GM21390 (cell line): ENCODE measurements around the gene CSGALNACT2.
"Not testable (repeated sequence)": the region's sequence is repeated elsewhere in the genome, so short reads cannot be mapped to it uniquely, and the experiment has no call there.

Source experiments
- ATAC-seq: cut with Tn5 transposase; IDR thresholded peaks from one replicate; pipeline ENCODE4 v1.9.1; 2021; ENCODE audit not compliant: unreplicated experiment

CSGALNACT2 gene

DNA sequence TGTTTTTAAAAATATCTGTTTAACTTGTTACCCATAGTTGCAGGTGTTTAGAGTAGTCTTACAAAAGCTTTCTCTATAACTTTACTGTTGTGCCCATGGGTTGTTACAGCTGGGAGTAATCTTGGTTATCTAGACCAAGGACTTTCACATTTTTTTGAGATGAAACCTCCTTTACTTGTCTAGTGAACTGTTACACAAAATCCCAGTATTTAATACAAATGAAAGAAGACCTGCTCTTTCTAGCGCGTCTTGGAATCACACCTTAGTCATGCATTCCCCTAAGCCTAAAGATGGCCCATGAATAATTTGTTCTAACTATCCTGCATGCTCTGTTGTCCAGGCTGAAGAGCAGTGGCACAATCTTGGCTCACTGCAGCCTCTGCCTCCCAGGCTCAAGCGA, 38.0 kb downstream of the CSGALNACT2 start:
- ATAC-seq, result no peak

DNA sequence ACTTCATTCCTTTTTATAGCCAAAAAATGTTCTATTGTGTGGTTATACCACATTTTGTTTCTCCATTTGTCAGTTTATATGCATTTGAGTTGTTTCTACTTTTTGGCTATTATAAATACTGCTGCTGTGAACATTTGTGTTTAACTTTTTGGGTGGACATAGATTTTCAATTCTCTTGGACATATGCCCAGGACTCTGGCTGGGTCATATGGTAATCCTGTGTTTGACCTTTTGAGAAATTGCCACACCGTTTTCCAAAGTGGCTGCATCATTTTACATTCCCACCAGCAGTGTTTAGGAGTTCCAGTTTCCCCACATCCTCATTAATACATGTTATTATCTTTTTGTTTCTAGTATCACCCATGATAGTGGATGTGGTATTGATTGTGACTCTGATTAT, 39.4 kb downstream of the CSGALNACT2 start:
- no peak for ATAC-seq

DNA sequence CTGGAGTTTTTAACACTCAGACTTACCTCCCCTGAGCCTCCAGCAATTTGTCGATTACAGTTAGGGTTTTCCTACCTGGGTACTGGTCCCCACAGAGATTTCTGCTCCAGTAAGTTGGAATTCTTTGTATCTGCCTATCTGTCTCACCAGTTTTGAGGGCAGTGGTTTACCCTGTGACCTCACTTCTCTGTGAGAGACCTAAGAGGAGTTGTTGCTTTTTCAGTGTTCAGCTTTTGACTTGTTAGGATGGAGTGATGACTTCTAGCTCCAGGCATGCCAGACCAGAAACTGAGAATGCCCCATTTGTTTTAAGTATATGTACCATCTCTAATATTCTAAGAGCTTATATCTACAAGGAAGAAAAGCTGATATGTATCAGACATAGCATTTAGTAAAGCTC, 42.9 kb downstream of the CSGALNACT2 start:
- ATAC-seq, result no peak

DNA sequence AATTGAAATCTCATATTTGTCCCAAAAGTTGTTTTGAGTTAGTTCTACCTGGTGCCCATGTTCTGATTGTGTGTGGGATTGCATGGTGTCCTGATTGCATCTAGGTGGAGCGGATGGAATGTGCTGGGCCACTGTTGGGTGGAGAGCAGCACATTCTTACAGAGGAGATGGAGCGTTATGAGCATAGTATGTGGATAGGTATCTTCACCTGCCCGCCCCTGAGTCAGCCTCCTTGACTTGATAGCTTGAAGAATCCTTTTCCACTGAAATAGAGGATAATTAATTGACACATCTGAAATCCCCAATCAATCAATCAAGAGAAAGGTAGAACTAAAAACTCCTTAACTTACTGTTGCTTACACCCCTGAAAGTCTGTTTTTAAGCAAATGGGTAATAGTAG, 45.5 kb downstream of the CSGALNACT2 start:
- ATAC-seq, result not testable (repeated sequence)

DNA sequence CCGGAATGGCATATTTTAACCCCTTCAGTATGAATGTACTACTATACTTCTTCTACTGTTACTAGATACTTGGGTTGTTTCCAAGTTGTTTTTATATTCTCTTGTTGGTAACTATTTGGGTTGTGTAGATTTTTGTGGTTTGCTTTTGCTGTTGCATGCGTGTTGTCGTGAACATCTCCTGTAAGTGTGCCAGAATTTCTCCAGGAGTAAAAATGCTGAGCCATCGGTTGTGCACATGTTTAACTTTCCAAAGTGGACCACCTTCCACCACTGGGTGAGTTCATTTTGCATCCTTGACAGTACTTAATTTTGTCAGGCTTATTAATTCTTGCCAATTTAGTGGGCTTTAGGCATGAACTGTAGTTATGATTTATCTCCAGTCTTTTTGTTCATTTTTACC, 47.9 kb downstream of the CSGALNACT2 start:
- no peak for ATAC-seq

DNA sequence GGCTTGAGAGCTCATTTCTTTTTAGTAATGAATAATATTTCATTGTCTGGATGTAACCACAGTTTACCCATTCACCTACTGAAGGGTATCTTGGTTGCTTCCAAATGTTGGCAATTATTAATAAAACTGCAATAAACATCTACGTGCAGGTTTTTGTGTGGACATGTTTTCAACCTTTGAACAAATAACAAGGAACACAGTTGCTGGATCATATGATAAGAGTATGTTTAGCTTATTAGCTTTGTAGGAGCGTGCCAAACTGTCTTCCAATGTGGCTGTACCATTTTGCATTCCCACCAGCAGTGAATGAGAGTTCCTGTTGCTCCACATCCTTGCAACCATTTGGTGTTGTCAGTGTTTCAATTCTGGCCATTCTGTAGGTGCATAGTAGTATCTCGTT, 49.0 kb downstream of the CSGALNACT2 start:
- no peak for ATAC-seq

DNA sequence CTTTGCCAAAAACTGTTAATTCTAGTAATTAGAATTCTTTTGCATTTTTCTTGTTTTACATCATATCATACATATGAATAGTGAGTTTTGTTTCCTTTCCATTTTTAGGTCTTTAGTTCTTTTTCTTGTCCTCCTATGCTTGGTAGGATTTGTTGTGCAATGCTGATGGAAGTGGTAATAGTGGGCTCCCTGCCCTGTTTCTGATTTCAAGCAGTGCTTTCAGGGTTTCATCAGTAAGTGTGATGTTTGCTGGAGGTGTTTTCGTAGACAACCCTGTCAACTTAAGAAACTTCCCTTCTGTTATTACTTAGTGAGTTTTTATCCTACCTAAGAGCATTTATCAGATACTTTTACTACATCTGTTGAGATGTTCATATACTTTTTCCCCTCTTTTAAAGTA, 50.5 kb downstream of the CSGALNACT2 start:
- no peak for ATAC-seq

DNA sequence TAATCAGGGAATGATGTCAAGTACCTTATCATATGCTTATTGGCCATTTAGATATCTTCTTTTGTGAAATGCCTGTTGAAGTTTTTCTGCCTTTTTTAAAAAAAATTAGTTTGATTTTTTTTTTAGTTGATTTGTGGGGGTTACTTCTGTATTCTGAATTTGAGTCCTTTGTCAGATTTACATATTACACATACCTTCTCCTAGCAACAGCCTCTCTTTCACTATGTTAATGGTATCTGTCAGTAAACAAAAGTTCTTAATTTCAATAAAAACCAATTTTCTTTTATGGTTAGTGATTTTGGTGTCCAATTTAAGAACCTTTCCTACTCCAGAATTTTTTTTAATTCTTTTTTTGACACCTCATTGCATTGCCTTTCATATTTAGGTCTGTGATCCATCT, 52.0 kb downstream of the CSGALNACT2 start:
- no peak for ATAC-seq

DNA sequence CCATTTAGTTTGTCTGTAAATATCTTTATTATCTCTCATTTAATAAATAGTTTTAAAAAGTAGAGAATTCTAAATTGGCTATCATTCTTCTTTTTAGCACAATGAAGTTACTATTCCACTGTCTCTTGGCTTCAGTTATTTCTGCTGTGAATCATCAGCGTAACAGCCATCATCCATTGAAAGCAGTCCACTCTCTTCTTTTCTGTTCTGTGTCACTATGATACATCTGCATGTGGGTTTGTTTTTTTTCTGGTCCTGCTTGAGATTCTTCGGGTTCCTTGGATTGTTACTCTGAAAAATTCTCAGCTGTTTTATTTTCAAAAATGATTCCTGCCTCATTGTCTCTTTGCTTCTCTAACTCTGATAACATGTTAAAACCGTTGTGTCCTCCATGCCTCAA, 52.5 kb downstream of the CSGALNACT2 start:
- ATAC-seq, result no peak

DNA sequence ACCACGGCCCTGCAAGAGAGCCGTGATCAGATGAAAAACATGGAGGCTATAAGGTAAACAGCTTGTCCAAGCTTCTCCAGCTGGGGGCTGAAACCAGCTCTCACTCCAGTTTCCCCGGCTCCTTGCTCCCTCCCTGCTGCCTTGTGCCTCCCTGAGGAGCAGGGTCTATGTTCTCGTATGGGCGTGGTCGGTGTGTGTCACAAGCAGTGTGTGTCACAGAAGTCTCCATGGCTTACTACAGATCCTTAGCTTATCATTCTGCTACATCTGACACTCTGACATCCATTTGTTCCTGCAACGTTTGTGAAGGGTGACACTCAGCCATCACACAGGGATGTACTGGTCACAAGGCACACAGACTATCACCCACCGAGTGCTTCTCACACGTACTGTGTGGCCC, 54.6 kb downstream of the CSGALNACT2 start:
- no peak for ATAC-seq

DNA sequence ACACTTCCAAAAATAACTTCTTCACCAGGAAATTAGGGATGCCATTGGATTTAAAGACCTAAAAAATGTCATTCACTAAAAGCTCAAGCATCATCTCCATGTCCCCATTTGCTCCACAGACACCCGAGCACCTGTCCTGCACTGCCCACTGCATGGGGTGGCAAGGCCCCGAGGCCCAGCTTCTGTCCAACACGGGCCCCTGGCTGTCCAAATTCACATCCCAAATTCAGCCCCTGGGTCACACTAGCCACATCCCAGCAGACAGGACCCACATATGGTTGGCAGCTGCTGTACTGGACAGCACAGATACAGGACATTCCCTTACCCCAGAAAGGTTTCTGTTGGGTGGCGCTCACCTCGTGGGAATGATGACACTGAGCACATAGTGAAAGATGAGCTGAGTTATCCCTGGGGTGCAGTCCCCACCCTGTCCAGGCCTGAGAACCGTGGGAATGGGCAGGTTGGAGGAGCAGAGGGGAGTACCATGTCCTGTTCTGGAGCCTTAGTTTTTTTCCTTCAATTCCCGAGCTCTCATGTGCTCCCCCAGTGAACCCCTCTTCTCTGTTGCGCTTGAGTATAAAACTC, 55.3 kb downstream of the CSGALNACT2 start:
- ATAC-seq, result no peak

DNA sequence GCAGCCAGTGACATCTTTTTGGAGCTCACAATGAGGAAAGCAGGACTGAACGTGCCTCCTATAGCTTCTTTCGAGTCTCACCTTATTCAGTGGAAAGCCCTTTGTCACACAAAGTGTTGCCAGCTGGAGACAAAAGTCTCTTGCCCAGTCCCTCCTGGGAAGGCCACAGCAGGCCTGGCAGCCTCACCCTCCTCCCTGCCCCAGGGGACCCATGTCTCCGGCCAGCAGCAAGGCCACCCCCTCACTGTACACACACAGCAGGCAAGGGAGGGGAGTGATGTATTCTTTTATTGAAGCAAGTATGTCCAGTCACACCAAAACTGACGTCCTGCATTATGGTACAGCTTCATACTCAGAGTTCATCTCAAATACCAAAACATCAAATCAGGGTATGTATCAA, 56.0 kb downstream of the CSGALNACT2 start:
- ATAC-seq, result no peak

DNA sequence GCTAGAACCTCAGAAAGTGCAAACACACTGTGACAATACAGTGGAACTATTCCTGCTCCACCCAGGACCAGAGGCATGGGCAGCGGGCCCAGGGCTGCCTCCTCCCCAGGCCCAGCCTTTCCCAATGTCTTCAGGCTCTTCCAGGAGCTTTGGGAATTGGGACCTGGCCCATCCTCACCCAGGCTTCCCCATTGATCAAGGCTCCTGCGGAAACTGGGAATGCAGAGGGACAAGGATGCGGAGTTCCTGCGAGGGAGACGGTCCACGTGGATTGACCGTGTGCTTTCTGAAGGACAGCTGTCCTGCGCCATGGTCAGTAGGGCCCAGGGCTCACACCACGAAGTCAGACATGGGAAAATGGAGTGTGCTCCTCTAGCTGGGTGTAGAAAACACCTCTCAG, 56.6 kb downstream of the CSGALNACT2 start:
- no peak for ATAC-seq

DNA sequence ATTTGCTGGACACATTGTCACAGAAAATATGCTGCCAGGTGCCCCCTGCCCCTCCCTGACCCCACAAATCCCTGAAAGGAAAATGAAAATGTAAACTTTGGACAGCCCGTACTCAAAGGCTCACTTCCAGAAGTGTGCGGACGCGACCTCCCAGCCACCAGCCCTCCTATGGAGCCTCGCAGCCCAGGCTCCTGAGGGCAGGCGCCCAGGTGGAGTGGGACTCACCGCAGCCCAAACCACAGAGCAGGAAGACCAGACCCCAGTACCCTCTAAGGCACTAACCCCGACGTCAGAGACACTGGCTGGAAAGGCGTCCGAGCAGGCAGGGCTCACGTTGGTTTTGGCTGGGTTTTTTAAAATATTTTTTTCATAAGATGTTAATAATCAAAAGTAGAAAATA, 57.3 kb downstream of the CSGALNACT2 start:
- ATAC-seq, result no peak

DNA sequence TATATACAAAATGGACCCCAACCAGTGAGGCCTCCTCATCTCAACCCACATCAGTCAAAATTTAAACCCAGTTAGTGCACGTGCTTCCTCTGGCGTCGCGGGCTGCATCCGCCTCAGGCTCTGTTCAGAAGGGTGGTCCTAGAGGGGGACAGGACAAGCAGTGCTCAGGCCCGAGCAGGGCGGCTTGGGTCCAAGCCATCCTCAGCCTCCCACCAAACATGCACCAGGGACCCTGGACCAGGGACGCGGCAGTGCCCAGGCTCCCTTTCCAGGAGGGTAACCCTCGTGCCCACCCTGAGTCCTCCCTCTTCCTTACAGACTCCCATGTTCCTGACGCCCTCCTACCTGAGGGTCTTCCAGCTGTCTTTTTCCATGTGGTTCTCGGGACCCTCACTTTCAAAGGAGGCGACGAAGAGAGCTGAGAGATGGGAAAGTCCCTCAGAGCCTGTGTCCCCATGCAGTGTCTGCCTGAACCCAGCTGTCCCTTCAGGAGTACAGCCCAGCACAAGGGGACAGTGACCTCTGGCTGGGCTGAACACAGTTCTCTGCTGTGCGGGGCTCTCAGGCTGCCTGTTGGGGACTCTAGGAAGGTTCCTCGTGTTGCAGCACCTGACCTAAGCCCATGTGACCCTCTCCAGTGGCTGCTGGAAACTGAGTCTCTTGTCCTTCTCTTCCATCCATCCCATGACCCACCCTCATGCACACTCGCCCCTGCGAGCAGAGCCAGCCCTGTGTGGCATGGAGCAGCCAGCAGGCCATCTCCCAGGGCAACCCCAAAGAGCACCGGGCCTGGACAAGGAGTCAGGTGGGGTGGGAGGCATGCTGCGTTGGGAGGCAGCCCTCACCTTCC, 58.1 kb downstream of the CSGALNACT2 start:
- no peak for ATAC-seq

DNA sequence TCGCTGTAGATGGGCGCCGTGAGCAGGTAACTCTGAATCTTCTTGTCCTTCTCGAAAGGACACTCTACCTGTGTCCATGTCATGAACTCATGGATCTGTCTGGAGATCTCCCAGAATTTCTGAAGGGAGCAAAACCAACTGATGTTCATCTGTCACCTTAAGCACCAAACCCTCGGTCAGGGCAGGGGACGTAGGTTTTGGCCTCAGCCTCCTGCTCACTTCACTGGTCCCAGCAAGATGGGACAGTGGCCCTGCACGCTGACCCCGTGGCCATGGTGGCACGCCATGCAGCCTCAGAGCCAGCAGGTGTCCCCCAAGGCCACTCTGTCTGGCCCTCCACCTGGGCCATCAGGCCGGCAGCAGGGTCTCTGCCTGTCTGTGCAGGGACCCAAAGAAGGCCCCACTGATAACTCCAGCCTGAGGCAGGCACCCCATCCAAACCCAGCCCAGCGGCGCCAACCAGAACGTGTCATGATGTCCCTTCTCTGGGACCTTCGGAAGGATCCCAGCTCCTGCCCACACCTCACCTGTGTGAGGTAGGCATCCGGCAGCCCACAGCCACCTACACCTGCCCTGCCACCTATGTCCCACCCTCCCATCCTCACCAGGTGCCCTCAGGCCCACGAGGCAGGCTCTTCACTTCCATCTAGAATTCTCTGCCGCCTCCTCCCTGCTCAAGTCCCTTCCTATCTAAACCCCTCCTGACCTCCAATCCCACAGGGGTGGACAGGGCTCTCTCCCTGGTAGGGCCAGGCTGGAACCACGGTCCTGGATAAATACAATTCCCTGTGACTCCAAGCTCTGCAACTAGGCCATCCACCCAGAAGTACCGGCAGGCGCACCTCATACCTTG, 59.0 kb downstream of the CSGALNACT2 start:
- no peak for ATAC-seq

DNA sequence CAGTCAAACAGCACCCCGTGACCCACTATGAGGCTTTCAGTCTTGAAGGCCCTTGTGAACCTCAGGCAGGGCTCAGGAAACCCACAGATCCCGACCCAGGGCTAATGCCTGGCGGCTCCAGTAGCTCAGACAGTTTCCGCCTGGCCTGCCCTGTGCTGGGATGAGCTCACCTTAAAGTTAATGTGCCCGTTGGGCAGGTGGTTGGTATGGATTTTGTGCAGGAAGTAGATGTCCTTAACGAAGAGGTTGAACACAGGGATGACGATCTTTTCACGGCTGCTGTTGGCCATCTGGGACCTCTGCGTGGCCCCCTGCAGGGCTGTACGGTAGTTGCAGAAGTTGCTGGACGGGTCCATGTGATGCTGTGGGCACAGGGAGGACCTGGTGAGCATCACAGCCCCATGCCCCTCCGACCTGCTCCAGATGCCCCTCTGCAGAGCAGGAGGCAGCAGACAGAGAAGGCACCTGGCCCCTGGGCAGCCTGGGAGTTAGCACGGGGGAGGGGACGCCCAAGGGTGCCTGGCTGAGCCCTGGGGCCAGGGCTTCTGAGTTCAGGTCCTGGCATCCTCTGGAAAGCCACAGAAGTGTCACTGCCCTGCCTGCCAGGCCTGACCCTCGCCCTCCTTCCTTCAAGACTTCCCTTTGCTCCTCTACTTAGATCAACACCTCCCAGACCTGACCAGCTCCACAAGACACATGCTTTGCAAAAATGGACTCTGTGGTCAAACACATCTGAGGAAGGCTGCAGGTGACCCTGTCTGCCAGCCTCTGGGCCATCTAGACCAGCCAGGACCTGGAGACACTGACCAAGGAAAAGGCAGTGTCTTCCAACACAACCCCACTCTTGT, 59.8 kb downstream of the CSGALNACT2 start:
- no peak for ATAC-seq

DNA sequence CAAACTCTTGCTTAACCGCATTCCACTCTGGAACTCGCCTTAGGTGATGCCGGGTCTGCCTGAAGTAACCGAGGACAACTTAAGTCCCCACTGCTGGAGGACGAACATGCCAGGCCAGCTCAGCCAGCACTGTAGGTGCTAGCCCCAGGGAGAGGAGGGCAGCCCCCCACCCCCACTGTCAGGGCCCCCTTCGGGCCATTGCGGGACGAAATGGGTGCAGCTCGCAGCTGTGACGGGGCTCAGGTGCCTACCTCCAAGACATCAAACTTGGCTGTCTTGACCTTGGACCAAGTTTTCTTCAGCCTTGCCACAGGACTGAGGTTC, 60.4 kb downstream of the CSGALNACT2 start:
- ATAC-seq, result no peak

DNA sequence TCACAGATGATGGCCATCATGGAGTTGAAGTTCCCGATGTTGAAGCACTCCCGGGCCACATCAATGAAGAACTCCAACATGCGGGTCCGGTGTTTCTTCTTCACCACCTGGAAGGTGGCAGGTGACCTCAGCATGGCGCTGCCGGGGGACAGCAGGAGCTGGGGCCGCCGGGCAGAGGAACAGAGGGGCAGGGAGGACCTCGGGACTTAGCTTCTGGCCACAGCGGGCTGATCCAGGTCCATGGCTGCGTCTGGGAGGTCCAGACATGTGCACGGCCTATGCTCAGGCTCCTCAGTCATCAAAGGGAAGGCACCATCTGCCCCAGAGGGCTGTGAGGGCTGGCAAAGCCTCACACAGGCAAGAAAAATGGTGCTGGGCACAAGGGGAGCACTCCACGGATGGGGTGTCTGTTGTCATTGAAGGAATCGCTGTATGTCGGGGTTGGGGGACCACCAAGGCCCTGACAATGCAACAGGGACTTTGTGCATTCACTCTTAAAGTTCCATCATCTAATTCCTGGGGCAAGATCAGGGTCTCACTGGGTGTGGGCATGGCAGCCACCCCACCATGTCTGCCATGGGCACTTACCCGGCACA, 60.9 kb downstream of the CSGALNACT2 start:
- no peak for ATAC-seq

DNA sequence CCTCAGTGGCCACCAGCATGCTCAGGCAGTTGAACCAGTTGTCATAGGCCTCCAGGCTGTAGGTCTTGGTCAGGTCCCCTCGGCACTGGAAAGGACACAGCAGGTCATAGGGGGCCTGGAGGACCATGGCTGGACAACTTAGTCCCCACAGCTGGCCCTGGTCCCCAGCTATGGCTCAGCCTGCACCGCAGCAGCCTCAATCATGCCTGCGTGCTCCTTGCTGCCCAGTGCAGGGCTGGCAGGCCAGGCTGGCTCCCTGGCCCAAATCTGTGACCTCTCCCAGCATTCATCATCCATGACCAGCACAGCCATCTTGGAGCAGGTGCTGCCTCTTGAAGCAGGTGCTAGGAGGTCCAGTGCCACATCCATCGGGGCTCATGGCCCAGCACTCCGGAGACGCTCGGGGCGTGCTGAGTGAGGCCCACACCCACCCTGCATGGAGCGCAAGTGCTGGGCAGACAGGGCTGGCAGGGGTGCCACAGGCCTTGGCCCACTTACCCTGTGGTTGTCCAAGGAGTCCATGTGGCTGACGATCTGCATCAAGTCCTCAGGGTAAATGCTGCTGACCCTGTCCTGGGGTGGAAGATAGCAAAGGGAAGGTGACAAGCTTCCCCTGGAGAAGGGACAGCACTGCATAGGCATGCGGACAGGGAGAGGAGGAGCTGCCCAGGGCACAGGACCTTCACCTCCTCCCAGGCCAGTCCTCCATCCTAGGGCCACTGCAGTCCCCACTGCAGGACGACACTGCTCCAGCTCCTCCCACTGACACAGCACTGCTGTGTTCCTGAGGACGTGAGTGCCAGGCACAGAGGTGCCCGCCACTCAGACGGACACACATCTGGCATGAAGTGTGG, 61.7 kb downstream of the CSGALNACT2 start:
- ATAC-seq, result no peak
